CD4-positive, alpha-beta T cell (primary cell): ENCODE measurements around the gene LBHD2. TPM values are rescaled to one million over a fixed set of nuclear protein-coding genes. Genes with fewer than 3 reads are reported as not detected.

ENCODE experiments used
- ATAC-seq: fragments of 200-7000 bp; cut with Tn5 transposase; one replicate; pipeline ENCODE4 v1.10.0; 2022; ENCODE audit warnings: mild to moderate bottlenecking; ENCODE audit not compliant: poor library complexity
- CTCF ChIA-PET: fragments of 350-600 bp; sonication (Branson Sonifier 250); formaldehyde crosslinking; loops from one replicate; lab custom pipeline; 2021; ENCODE audit warnings: antibody characterized with exemption, inconsistent platforms; lab: Charles Lee
- POLR2A ChIA-PET: fragments of 350-600 bp; sonication (Branson Sonifier 250); formaldehyde crosslinking; loops from one replicate; lab custom pipeline; 2021; ENCODE audit warnings: antibody characterized with exemption, inconsistent platforms; lab: Charles Lee
- DNase-seq, 14 experiments: peaks; one replicate each; pipeline ENCODE4 v3.0.0-alpha.2; 2013 to 2020; ENCODE audit warnings: mixed read lengths in 2 of 14
- H3K27ac ChIP-seq, 2 donors: one replicate each; pipeline versions ENCODE4 v1.5.1 to v1.7.0; 2013; ENCODE audit warnings: low read length in 2 of 2, low read depth in 1 of 2, mild to moderate bottlenecking in 1 of 2
- H3K27me3 ChIP-seq, 2 experiments: 1 replicate in 1 of 2; 2 replicates in 1 of 2; pipeline versions ENCODE4 v1.6.1 to v1.7.0; 2013; ENCODE audit warnings: low read length in 2 of 2, control low read depth in 1 of 2, mild to moderate bottlenecking in 1 of 2, moderate library complexity in 1 of 2; ENCODE audit not compliant: insufficient read depth in 2 of 2, control insufficient read depth in 1 of 2
- H3K36me3 ChIP-seq: one replicate; pipeline ENCODE4 v1.6.1; 2013; ENCODE audit warnings: low read length, control low read depth; ENCODE audit not compliant: insufficient read depth
- H3K4me1 ChIP-seq: one replicate; pipeline ENCODE4 v1.6.1; 2013; ENCODE audit warnings: low read length, control low read depth; ENCODE audit not compliant: insufficient read depth
- H3K4me3 ChIP-seq: one replicate; pipeline ENCODE4 v1.5.1; 2013; ENCODE audit warnings: mild to moderate bottlenecking, low read length, moderate library complexity
- H3K9me3 ChIP-seq, 2 experiments: 1 replicate in 1 of 2; 2 replicates in 1 of 2; pipeline versions ENCODE4 v1.6.1 to v1.7.0; 2013; ENCODE audit warnings: low read length in 2 of 2, mild to moderate bottlenecking in 2 of 2, control low read depth in 1 of 2, moderate library complexity in 1 of 2; ENCODE audit not compliant: control insufficient read depth in 1 of 2, insufficient read depth in 1 of 2
- H3K27ac Mint-ChIP-seq: one replicate; pipeline ENCODE4 v1.8.0; 2020; ENCODE audit warnings: mixed read lengths
- H3K27me3 Mint-ChIP-seq: one replicate; pipeline ENCODE4 v1.8.0; 2021; ENCODE audit warnings: mixed read lengths
- H3K36me3 Mint-ChIP-seq: one replicate; pipeline ENCODE4 v1.8.0; 2021; ENCODE audit warnings: low read depth, mixed read lengths
- H3K4me1 Mint-ChIP-seq: one replicate; pipeline ENCODE4 v1.8.0; 2021; ENCODE audit warnings: low read depth, mixed read lengths
- H3K4me3 Mint-ChIP-seq: one replicate; pipeline ENCODE4 v1.8.0; 2020; ENCODE audit warnings: mild to moderate bottlenecking, mixed read lengths
- H3K9me3 Mint-ChIP-seq: one replicate; pipeline ENCODE4 v1.8.0; 2020; ENCODE audit warnings: mixed read lengths
- intact Hi-C, 2 experiments: fragments of 100-400 bp; cut with DNase I in 1 of 2; cut with micrococcal nuclease in 1 of 2; formaldehyde crosslinking; loops; one replicate each; pipeline versions ENCODE4 v1.15.1 to v1.9.0; 2023 to 2025; cut with DNase I, micrococcal nuclease
- total RNA-seq, 174 experiments: library from RNA in 2 of 174; stranded (reverse) in 2 of 174; gene quantifications; one replicate each; pipeline ENCODE4 v1.2.3 and lab custom pipeline; 2021 to 2026
- TF ChIP-seq, protein P1 (sequence below): fragments of 200-600 bp; IDR thresholded peaks from one replicate; pipeline ENCODE4 v1.8.0; 2022; ENCODE audit warnings: antibody characterized with exemption, mild to moderate bottlenecking

The LBHD2 gene
- total RNA-seq, 2 experiments from 2014 or later, result not detected

DNA sequence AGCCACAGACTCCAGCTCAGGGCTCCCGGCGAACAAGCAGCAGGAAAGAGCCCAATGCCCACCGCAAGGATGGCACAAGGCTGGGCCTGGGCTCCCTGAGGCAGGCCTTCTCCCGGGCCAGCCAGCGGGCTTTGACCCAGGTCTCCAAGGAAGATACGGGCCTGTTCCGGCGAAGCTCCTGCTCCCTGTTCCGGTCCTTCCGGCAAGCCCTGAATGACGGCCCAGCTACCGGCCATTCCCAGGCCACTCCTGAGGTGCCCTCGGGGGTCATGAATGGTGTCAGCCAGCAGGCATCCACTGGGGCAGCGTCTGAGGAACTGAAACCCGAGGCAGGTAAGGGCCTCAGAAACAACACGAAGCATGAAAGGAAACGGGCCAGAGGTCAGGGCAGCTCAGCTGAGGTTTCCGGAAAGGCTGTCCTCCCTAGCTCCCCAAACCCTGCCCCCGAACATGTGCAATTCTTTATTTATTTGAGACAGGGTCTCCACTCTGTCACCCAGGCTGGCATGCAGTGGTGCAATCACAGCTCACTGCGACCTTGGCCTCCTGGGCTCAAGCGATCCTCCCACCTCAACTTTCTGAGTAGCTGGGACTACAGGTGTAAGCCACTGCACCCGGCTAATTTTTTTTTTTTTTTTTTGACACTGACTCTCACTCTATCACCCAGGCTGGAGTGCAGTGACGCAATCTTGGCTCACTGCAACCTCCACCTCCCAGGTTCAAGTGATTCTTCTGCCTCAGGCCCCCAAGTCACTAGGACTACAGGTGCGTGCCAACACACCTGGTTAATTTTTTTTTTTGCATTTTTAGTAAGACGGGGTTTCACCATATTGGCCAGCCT is 16.5 kb downstream of the LBHD2 start:
- Mint-ChIP-seq H3K27me3 (peaks cover 40% of the 10 kb centered on the region), H3K9me3 (no peaks in the 10 kb centered on the region), H3K4me1 (peaks cover 10% of the 10 kb centered on the region), H3K4me3 (no peak overlapping the region), H3K36me3 (no peaks in the 10 kb centered on the region), H3K27ac (no peak overlapping the region)
- Histone ChIP-seq H3K4me1 (peaks cover 17% of the 10 kb centered on the region), H3K9me3 (peaks cover 0 to 19% of the 10 kb centered on the region in 2 experiments), H3K36me3 (no peaks in the 10 kb centered on the region), H3K4me3 (no peak overlapping the region), H3K27ac (no peak overlapping the region), H3K27me3 (peaks cover 30 to 33% of the 10 kb centered on the region in 2 experiments)
- intact Hi-C loops, result loop anchor here in 1 of 2 experiments (10.0 kb wide), 1 partner anchor 84 kb away; no protein-coding TSS in a partner anchor
- ATAC-seq (no peak), DNase-seq (no peak)
- CTCF ChIA-PET, result no interaction called here
- TF ChIP-seq, protein P1, sequence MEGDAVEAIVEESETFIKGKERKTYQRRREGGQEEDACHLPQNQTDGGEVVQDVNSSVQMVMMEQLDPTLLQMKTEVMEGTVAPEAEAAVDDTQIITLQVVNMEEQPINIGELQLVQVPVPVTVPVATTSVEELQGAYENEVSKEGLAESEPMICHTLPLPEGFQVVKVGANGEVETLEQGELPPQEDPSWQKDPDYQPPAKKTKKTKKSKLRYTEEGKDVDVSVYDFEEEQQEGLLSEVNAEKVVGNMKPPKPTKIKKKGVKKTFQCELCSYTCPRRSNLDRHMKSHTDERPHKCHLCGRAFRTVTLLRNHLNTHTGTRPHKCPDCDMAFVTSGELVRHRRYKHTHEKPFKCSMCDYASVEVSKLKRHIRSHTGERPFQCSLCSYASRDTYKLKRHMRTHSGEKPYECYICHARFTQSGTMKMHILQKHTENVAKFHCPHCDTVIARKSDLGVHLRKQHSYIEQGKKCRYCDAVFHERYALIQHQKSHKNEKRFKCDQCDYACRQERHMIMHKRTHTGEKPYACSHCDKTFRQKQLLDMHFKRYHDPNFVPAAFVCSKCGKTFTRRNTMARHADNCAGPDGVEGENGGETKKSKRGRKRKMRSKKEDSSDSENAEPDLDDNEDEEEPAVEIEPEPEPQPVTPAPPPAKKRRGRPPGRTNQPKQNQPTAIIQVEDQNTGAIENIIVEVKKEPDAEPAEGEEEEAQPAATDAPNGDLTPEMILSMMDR, result no peak
- POLR2A ChIA-PET, result no interaction called here

DNA sequence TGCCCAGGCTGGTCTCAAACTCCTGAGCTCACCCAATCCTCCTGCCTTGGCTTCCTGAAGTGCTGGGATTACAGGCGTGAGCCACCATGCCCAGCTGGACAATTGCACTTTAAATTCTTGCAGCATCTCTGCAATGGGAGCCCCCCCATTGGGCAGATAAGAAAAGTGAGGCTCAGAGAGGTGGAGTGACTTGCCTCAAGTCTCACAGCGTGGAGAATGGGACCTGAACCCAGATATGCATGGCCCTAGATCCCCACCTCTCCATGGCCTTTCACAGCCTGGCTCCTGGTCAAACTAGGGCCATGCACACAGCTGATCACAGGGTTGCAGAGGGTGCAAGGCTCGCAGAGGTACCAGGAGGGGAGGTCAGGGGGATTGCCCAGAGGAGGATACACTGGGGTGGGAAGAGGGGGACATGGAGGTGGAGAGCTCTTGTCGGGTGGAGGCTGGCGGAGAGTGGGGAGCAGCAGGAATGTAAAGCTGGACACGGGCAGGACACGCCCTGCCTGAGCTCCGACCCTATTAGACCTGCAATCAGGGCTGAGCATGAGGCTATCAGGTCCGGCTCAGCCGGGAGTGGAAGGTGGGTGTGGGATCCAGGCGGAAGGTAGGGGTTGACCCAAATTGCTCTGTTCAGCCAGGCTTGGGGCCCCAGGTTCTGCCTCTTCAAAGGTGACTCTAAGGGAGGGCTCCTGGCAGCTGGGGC is 17.4 kb downstream of the LBHD2 start:
- Histone ChIP-seq H3K9me3 (peaks cover 0 to 19% of the 10 kb centered on the region in 2 experiments), H3K4me3 (no peak overlapping the region), H3K4me1 (peaks cover 20% of the 10 kb centered on the region), H3K27me3 (peaks cover 30 to 33% of the 10 kb centered on the region in 2 experiments), H3K27ac (no peak overlapping the region), H3K36me3 (no peaks in the 10 kb centered on the region)
- intact Hi-C loops, result loop anchor here in 1 of 2 experiments (10.0 kb wide), 1 partner anchor 83 kb away; no protein-coding TSS in a partner anchor
- TF ChIP-seq, protein P1, result no peak
- Mint-ChIP-seq H3K4me1 (peaks cover 10% of the 10 kb centered on the region), H3K9me3 (no peaks in the 10 kb centered on the region), H3K4me3 (no peak overlapping the region), H3K27me3 (peaks cover 45% of the 10 kb centered on the region), H3K36me3 (no peaks in the 10 kb centered on the region), H3K27ac (no peak overlapping the region)
- CTCF ChIA-PET, result no interaction called here
- DNase-seq (no peak), ATAC-seq (no peak)
- POLR2A ChIA-PET, result no interaction called here

DNA sequence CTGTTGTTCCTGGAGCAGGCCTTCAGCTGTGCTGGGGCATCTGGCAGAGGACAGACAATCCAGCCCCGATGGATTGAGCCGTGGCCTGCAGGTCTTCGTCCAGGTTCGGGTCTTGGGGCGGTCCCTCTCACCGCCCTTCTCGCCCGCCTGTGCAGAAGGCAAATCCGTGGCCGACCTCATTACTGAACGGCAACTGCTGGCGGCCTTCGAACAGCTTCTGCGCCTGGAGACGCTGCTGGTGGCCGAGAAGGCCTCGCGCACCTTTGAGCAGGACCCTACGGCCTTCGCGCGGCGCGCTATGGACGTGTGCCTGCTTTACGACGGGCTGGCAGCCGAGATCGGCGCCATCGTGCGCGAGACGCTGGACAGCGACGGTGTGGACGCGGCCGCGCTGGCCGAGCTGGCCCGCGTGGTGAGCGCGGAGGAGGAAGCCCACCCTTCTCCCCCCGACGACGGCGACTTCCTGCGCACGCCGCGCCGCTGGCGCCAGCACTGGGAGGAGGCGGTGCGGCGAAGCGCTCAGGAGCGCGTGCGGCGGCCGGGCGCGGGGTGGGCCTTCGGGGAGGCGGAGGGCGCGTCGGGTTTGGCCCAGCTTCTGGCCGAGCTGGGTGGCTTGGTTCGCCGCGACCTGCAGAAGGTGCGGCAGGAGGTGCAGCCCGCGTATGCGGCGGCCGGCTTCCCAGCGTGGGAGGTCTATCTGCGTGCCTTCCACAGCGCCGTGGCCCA is 18.1 kb downstream of the LBHD2 start:
- intact Hi-C loops, result loop anchor here in 1 of 2 experiments (10.0 kb wide), 1 partner anchor 83 kb away; no protein-coding TSS in a partner anchor
- DNase-seq (no peak), ATAC-seq (no peak)
- CTCF ChIA-PET, result no interaction called here
- peaks cover 10% of the 10 kb centered on the region for H3K4me1 Mint-ChIP-seq
- TF ChIP-seq, protein P1, result no peak
- Histone ChIP-seq H3K27me3 (peaks cover 32 to 33% of the 10 kb centered on the region in 2 experiments), H3K4me3 (no peak overlapping the region), H3K4me1 (peaks cover 20% of the 10 kb centered on the region), H3K36me3 (no peaks in the 10 kb centered on the region), H3K9me3 (peaks cover 0 to 19% of the 10 kb centered on the region in 2 experiments), H3K27ac (no peak overlapping the region)
- H3K4me3 Mint-ChIP-seq, result no peak overlapping the region
- H3K27me3 Mint-ChIP-seq, result peaks cover 44% of the 10 kb centered on the region
- POLR2A ChIA-PET, result no interaction called here
- no peaks in the 10 kb centered on the region for H3K36me3 Mint-ChIP-seq
- no peak overlapping the region for H3K27ac Mint-ChIP-seq
- H3K9me3 Mint-ChIP-seq, result no peaks in the 10 kb centered on the region
